Stimulated activated CD4-positive, alpha-beta T cell treated with anti-CD3 and anti-CD28 coated beads, TNF-alpha, amount 100 ng/mL, for 24 hours (primary cell): ENCODE measurements around the gene THBS3.
A peak's percentile ranks its signal among the peaks of the same experiment; 100 is the strongest.
"Not testable (repeated sequence)": the region's sequence is repeated elsewhere in the genome, so short reads cannot be mapped to it uniquely, and the experiment has no call there.

Experiments used
- DNase-seq, 3 experiments: peaks; one replicate each; pipeline ENCODE4 v3.0.0-alpha.2; 2020; ENCODE audit warnings: low read depth in 3 of 3

The THBS3 gene

GRCh38 chr1:155189926-155190325 is 17.8 kb downstream of the THBS3 start:
- not testable (repeated sequence) for DNase-seq

GRCh38 chr1:155188268-155188667 is 19.4 kb downstream of the THBS3 start:
- DNase-seq, result no peak

- no peak for DNase-seq
Measured at GRCh38 chr1:155187456-155187891, 20.2 kb downstream of the THBS3 start.

- no peak for DNase-seq
Measured at GRCh38 chr1:155186794-155187455, 20.8 kb downstream of the THBS3 start.

GRCh38 chr1:155186067-155186793 is 21.5 kb downstream of the THBS3 start:
- DNase-seq, result no peak

- DNase-seq, result no peak
Measured at GRCh38 chr1:155185783-155186066, 22.0 kb downstream of the THBS3 start.

GRCh38 chr1:155184835-155185782 is 22.6 kb downstream of the THBS3 start:
- no peak for DNase-seq

GRCh38 chr1:155184351-155184811 is 23.3 kb downstream of the THBS3 start:
- DNase-seq, result no peak

- no peak for DNase-seq
Measured at GRCh38 chr1:155183775-155184221, 23.9 kb downstream of the THBS3 start.

- no peak for DNase-seq
Measured at GRCh38 chr1:155182052-155182550, 25.6 kb downstream of the THBS3 start.

GRCh38 chr1:155181371-155182051 is 26.2 kb downstream of the THBS3 start:
- DNase-seq, result no peak

- no peak for DNase-seq
Measured at GRCh38 chr1:155179112-155180031, 28.3 kb downstream of the THBS3 start.

- DNase-seq, result no peak
Measured at GRCh38 chr1:155178441-155179111, 29.1 kb downstream of the THBS3 start.

- no peak for DNase-seq
Measured at GRCh38 chr1:155177918-155178281, 29.8 kb downstream of the THBS3 start.

GRCh38 chr1:155177192-155177917 is 30.3 kb downstream of the THBS3 start:
- no peak for DNase-seq

GRCh38 chr1:155176544-155177071 is 31.1 kb downstream of the THBS3 start:
- DNase-seq, result peak; percentile 73 to 85 (median 81)

- DNase-seq, result no peak
Measured at GRCh38 chr1:155175927-155176371, 31.7 kb downstream of the THBS3 start.

GRCh38 chr1:155175281-155175926 is 32.3 kb downstream of the THBS3 start:
- DNase-seq, result no peak
